NCI-H187 (cell line): Measurements from ENCODE around the gene CCDC88C.
"Not testable (repeated sequence)": the region's sequence is repeated elsewhere in the genome, so short reads cannot be mapped to it uniquely, and the experiment has no call there.

Experiments
- DNase-seq, 2 experiments: peaks; one replicate each; lab custom pipeline; 2025; lab: John Stamatoyannopoulos, UW

CCDC88C gene

GRCh38 chr14:91415794-91416743 lies 1.6 kb downstream of the CCDC88C start:
- peak in 1 of 2 experiments; percentile 31 for DNase-seq

GRCh38 chr14:91414475-91414833 lies 3.2 kb downstream of the CCDC88C start:
- no peak for DNase-seq

GRCh38 chr14:91413547-91414474 lies 3.8 kb downstream of the CCDC88C start:
- DNase-seq, result peak; percentile 86 to 95

GRCh38 chr14:91412939-91413338 lies 4.7 kb downstream of the CCDC88C start:
- DNase-seq, result no peak

GRCh38 chr14:91410771-91411536 lies 6.7 kb downstream of the CCDC88C start:
- no peak for DNase-seq

- no peak for DNase-seq
Observed at GRCh38 chr14:91409928-91410718, 7.5 kb downstream of the CCDC88C start.

- DNase-seq, result not testable (repeated sequence)
Observed at GRCh38 chr14:91409240-91409639, 8.4 kb downstream of the CCDC88C start.

- DNase-seq, result no peak
Observed at GRCh38 chr14:91406982-91407381, 10.6 kb downstream of the CCDC88C start.

- no peak for DNase-seq
Observed at GRCh38 chr14:91406451-91406850, 11.2 kb downstream of the CCDC88C start.

GRCh38 chr14:91405724-91406435 lies 11.7 kb downstream of the CCDC88C start:
- DNase-seq, result no peak

GRCh38 chr14:91405241-91405721 lies 12.3 kb downstream of the CCDC88C start:
- no peak for DNase-seq

GRCh38 chr14:91402771-91403600 lies 14.6 kb downstream of the CCDC88C start:
- no peak for DNase-seq

- DNase-seq, result no peak
Observed at GRCh38 chr14:91402348-91402747, 15.3 kb downstream of the CCDC88C start.

- DNase-seq, result no peak
Observed at GRCh38 chr14:91401751-91402150, 15.9 kb downstream of the CCDC88C start.

- DNase-seq, result no peak
Observed at GRCh38 chr14:91400696-91401095, 16.9 kb downstream of the CCDC88C start.

GRCh38 chr14:91399868-91400640 lies 17.6 kb downstream of the CCDC88C start:
- DNase-seq, result no peak

- DNase-seq, result no peak
Observed at GRCh38 chr14:91398707-91399106, 18.9 kb downstream of the CCDC88C start.

- no peak for DNase-seq
Observed at GRCh38 chr14:91397965-91398591, 19.5 kb downstream of the CCDC88C start.
